SK-N-SH (cell line): ENCODE results near the gene MAPK4. TPM values are rescaled to one million over a fixed set of nuclear protein-coding genes. Genes with fewer than 3 reads are reported as not detected.
"Not testable (repeated sequence)": the region's sequence is repeated elsewhere in the genome, so short reads cannot be mapped to it uniquely, and the experiment has no call there.

ENCODE experiments used
- CTCF ChIA-PET: fragments of 300-600, 350-600 bp; formaldehyde crosslinking; extraction: SDS; loops from one replicate; lab custom pipeline; 2021; lab: Yijun Ruan, JAX
- POLR2A ChIA-PET: fragments of 350-600 bp; sonication (Branson Sonifier 250); formaldehyde crosslinking; extraction: SDS; loops from one replicate; lab custom pipeline; 2020; ENCODE audit warnings: antibody characterized with exemption, inconsistent platforms; lab: Yijun Ruan, JAX
- DNase-seq: peaks from one replicate; pipeline ENCODE4 v3.0.0; 2012
- H2AFZ ChIP-seq: fragments of 200-600 bp; sonication (generic); 2 replicates; pipeline ENCODE4 v1.8.1; 2016; ENCODE audit warnings: antibody characterized with exemption, mild to moderate bottlenecking, low read depth
- H3F3A ChIP-seq: fragments of 200-600 bp; sonication (generic); replicated peaks from 2 replicates; pipeline ENCODE3; 2016; ENCODE audit warnings: antibody characterized with exemption, mild to moderate bottlenecking; ENCODE audit not compliant: insufficient read depth
- H3K27ac ChIP-seq, 2 experiments: fragments of 200-500 bp in 1 of 2; fragments of 200-600 bp in 1 of 2; sonication (Bioruptor generic) in 1 of 2; sonication (generic), shearing (Covaris generic) in 1 of 2; 2 replicates each; pipeline versions ENCODE4 v1.5.1 to v1.6.1; 2014 to 2016; ENCODE audit warnings: low read depth in 2 of 2, inconsistent platforms in 1 of 2, low read length in 1 of 2, mild to moderate bottlenecking in 1 of 2, mixed read lengths in 1 of 2
- H3K27me3 ChIP-seq: fragments of 200-600 bp; sonication (generic), shearing (Covaris generic); 2 replicates; pipeline ENCODE4 v1.6.1; 2016; ENCODE audit warnings: mixed run types; ENCODE audit not compliant: insufficient read depth
- H3K36me3 ChIP-seq, 2 experiments: fragments of 200-500 bp in 1 of 2; fragments of 200-600 bp in 1 of 2; sonication (Bioruptor generic) in 1 of 2; sonication (generic) in 1 of 2; replicated peaks in 1 of 2; 2 replicates each; pipeline versions ENCODE3 to v1.5.1; 2014 to 2016; ENCODE audit warnings: low read length in 1 of 2, mild to moderate bottlenecking in 1 of 2; ENCODE audit not compliant: insufficient read depth in 2 of 2, control insufficient read depth in 1 of 2
- H3K4me1 ChIP-seq, 2 experiments: fragments of 200-500 bp in 1 of 2; fragments of 200-600 bp in 1 of 2; sonication (Bioruptor generic) in 1 of 2; sonication (generic), shearing (Covaris generic) in 1 of 2; 2 replicates each; pipeline versions ENCODE4 v1.5.1 to v1.6.1; 2014 to 2016; ENCODE audit warnings: low read depth in 1 of 2, low read length in 1 of 2, mixed run types in 1 of 2; ENCODE audit not compliant: insufficient read depth in 2 of 2, control insufficient read depth in 1 of 2
- H3K4me2 ChIP-seq: fragments of 200-600 bp; sonication (generic), shearing (Covaris generic); 2 replicates; pipeline ENCODE4 v1.6.1; 2017; ENCODE audit warnings: mixed run types
- H3K4me3 ChIP-seq, 2 experiments: fragments of 200-500 bp in 1 of 2; fragments of 200-600 bp in 1 of 2; sonication (Bioruptor generic) in 1 of 2; sonication (generic), shearing (Covaris generic) in 1 of 2; 2 replicates each; pipeline versions ENCODE4 v1.5.1 to v1.8.1; 2014 to 2016; ENCODE audit warnings: low read depth in 2 of 2, inconsistent platforms in 1 of 2, low read length in 1 of 2, mild to moderate bottlenecking in 1 of 2, mixed read lengths in 1 of 2, moderate library complexity in 1 of 2
- H3K79me2 ChIP-seq: fragments of 200-600 bp; sonication (generic); 2 replicates; pipeline ENCODE4 v1.8.1; 2017; ENCODE audit warnings: mild to moderate bottlenecking; ENCODE audit not compliant: insufficient read depth
- H3K9ac ChIP-seq: fragments of 200-600 bp; sonication (generic); 2 replicates; pipeline ENCODE4 v1.6.1; 2017; ENCODE audit warnings: mixed run types
- H3K9me2 ChIP-seq: fragments of 200-600 bp; sonication (generic); 2 replicates; pipeline ENCODE4 v1.6.1; 2017; ENCODE audit warnings: mixed run types
- H3K9me3 ChIP-seq: fragments of 200-600 bp; sonication (generic); 2 replicates; pipeline ENCODE4 v1.6.1; 2017; ENCODE audit warnings: mixed run types, mild to moderate bottlenecking, moderate library complexity
- H4K20me1 ChIP-seq: fragments of 200-600 bp; sonication (generic); 2 replicates; pipeline ENCODE4 v1.6.1; 2017; ENCODE audit warnings: mild to moderate bottlenecking, mixed run types; ENCODE audit not compliant: insufficient read depth
- CTCF ChIP-seq: fragments of 200-600 bp; sonication (generic); IDR thresholded peaks from 2 replicates; pipeline ENCODE4 v1.6.1; 2017; ENCODE audit warnings: antibody characterized with exemption, mild to moderate bottlenecking, moderate library complexity
- ELF1 ChIP-seq: IDR thresholded peaks from 2 replicates; pipeline ENCODE4 v1.4.0; 2012
- EP300 ChIP-seq, 2 experiments: IDR thresholded peaks; 2 replicates each; pipeline versions ENCODE4 v1.4.0 to v1.6.1; 2012; ENCODE audit warnings: borderline replicate concordance in 1 of 2, low read depth in 1 of 2, low read length in 1 of 2
- EZH2phosphoT487 ChIP-seq: fragments of 200-600 bp; sonication (generic); IDR thresholded peaks from 2 replicates; pipeline ENCODE4 v1.6.1; 2017; ENCODE audit warnings: low read depth, mixed run types, mild to moderate bottlenecking, antibody characterized with exemption, moderate library complexity, borderline replicate concordance
- JUND ChIP-seq: IDR thresholded peaks from 2 replicates; pipeline ENCODE4 v1.4.0; 2012
- MEF2A ChIP-seq: IDR thresholded peaks from 2 replicates; pipeline ENCODE4 v1.4.0; 2012; ENCODE audit warnings: low read depth, borderline replicate concordance
- NRF1 ChIP-seq: IDR thresholded peaks from 2 replicates; pipeline ENCODE4 v1.6.1; 2012; ENCODE audit warnings: low read depth, mild to moderate bottlenecking, low read length
- POLR2AphosphoS5 ChIP-seq: IDR thresholded peaks from 2 replicates; pipeline ENCODE4 v1.6.1; 2012; ENCODE audit warnings: low read depth, low read length
- RXRA ChIP-seq: IDR thresholded peaks from 2 replicates; pipeline ENCODE4 v1.4.0; 2012; ENCODE audit warnings: low read depth, mild to moderate bottlenecking, borderline replicate concordance
- SIN3A ChIP-seq: IDR thresholded peaks from 2 replicates; pipeline ENCODE4 v1.6.1; 2012; ENCODE audit warnings: low read depth, mild to moderate bottlenecking, low read length, moderate library complexity, borderline replicate concordance
- SMC3 ChIP-seq: IDR thresholded peaks from 2 replicates; pipeline ENCODE4 v1.6.1; 2012; ENCODE audit warnings: low read depth, low read length, improper control_type of control experiment
- TCF12 ChIP-seq: IDR thresholded peaks from 2 replicates; pipeline ENCODE4 v1.4.0; 2012
- WGBS: methylation state at CpG from one replicate; pipeline ENCODE4 v1.1.6; 2017; ENCODE audit warnings: low lambda C conversion rate; 5-methylcytosine and 5-hydroxymethylcytosine counted together
- polyA plus RNA-seq, 3 experiments: library from polyadenylated mRNA; depleted of rRNA; stranded (reverse); fragments of >200 nt; gene quantifications; 2 replicates each; pipeline ENCODE4 v1.2.3, GENCODE V29; 2012
- TF ChIP-seq, protein P1 (sequence below): IDR thresholded peaks from 2 replicates; pipeline ENCODE4 v1.4.0; 2012; ENCODE audit warnings: low read depth, borderline replicate concordance

Gene MAPK4
- polyA plus RNA-seq, 1 of the 3 experiments (the other 2 are of a cell fraction), result 0.02 TPM

- 17% methylated on average over 2 of the region's 2 CpGs for WGBS
- H2AFZ ChIP-seq, CTCF ChIA-PET, POLR2A ChIA-PET, DNase-seq, H3K4me1 ChIP-seq, H3K36me3 ChIP-seq, H3K79me2 ChIP-seq, H3K4me3 ChIP-seq, H3K27me3 ChIP-seq, H3K4me2 ChIP-seq, H3K27ac ChIP-seq, H3F3A ChIP-seq, H4K20me1 ChIP-seq, H3K9me3 ChIP-seq, H3K9ac ChIP-seq, H3K9me2 ChIP-seq: not testable (repeated sequence)
Observed at GRCh38 chr18:50533822-50534221, 26.1 kb upstream of the MAPK4 start.

DNA sequence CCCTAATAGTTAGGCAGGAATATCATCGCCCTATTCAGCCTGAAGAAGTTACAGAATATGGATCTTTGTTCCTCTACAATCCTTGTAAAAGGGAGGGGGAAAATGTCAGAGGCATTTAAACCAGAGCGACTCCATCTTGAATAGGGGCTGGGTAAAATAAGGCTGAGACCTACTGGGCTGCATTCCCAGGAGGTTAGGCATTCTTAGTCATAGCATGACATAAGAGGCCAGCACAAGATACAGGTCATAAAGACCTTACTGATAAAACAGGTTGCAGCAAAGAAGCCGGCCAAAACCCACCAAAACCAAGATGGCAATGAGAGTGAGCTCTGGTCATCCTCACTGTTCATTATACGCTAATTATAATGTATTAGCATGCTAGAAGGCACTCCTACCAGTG, 15.4 kb upstream of the MAPK4 start:
- H3K36me3 ChIP-seq, H3K4me2 ChIP-seq, DNase-seq, H3K79me2 ChIP-seq, H3K4me1 ChIP-seq, H3K9me2 ChIP-seq, H3K27me3 ChIP-seq, H2AFZ ChIP-seq, H3K9ac ChIP-seq, H3F3A ChIP-seq, CTCF ChIA-PET, H3K4me3 ChIP-seq, H3K27ac ChIP-seq, POLR2A ChIA-PET, H4K20me1 ChIP-seq, H3K9me3 ChIP-seq: not testable (repeated sequence)
- 22% methylated on average over 4 of the region's 4 CpGs for WGBS

DNA sequence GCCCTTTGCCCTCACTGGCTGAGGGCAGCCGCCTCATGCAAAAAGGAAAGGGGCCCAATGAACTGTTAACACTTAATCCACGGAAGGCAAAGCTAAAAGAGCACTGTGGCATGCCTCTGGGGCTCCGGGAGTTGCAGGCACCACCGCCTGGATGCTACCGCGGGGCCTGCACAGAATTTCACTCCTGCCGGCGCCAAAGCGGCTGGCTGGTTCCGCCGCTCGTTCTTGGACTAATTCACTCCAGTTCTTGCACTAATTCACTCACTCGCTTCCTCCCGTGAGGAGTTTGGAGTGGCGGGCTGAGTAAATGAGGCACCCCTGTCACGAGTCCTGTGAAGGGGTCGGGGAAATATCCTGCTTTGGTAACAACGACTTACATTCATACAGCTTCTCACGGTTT, 14.0 kb upstream of the MAPK4 start:
- Histone ChIP-seq H2AFZ (no peak overlapping the region), H3K27me3 (no peaks in the 10 kb centered on the region), H3K9me2 (no peaks in the 10 kb centered on the region), H3K4me1 (no peaks in the 10 kb centered on the region), H3K36me3 (no peaks in the 10 kb centered on the region), H3K4me2 (no peak overlapping the region), H3K4me3 (no peak overlapping the region), H4K20me1 (no peaks in the 10 kb centered on the region), H3K9ac (no peak overlapping the region), H3F3A (no peaks in the 10 kb centered on the region), H3K27ac (no peak overlapping the region), H3K9me3 (no peaks in the 10 kb centered on the region), H3K79me2 (no peaks in the 10 kb centered on the region)
- TF ChIP-seq ELF1, result no peak
- DNase-seq, result no peak
- POLR2A ChIA-PET, result no interaction called here
- CTCF ChIA-PET, result interaction anchor here (1.1 kb wide), 1 partner anchor 12 kb away, joined by 3 read pairs; no protein-coding TSS in a partner anchor
- WGBS, result 37% methylated on average over 10 of the region's 19 CpGs

DNA sequence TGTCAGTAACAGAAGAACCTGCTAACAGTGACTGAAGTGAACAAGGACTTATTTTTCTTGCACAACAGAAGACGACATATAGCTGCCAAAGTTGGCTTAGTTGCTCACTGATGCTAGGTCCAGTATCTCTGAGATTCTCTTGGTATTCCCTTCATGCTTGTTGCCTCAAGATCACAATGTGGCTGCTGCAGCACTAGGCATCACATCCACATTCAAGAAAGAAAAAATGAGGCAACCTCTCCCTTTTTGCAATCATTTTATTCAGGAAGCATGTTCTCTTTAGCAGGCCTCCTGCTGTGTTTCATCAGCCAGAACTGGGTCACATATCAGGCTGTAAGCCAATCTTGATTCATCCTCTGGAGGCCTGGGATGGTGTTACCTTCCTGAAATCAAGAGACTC, 11.7 kb upstream of the MAPK4 start:
- 5% methylated on average over 1 of the region's 1 CpG for whole genome bisulfite sequencing
- ChIA-PET CTCF (no interaction called here), POLR2A (no interaction called here)
- Histone ChIP-seq H3K9ac (no peak overlapping the region), H3K4me3 (no peak overlapping the region), H3K36me3 (no peaks in the 10 kb centered on the region), H3F3A (no peaks in the 10 kb centered on the region), H3K9me3 (no peaks in the 10 kb centered on the region), H2AFZ (no peak overlapping the region), H3K27me3 (no peaks in the 10 kb centered on the region), H4K20me1 (no peaks in the 10 kb centered on the region), H3K27ac (no peak overlapping the region), H3K4me2 (no peak overlapping the region), H3K4me1 (no peaks in the 10 kb centered on the region), H3K79me2 (no peaks in the 10 kb centered on the region), H3K9me2 (no peaks in the 10 kb centered on the region)
- DNase-seq, result no peak
- TF ChIP-seq, protein P1, sequence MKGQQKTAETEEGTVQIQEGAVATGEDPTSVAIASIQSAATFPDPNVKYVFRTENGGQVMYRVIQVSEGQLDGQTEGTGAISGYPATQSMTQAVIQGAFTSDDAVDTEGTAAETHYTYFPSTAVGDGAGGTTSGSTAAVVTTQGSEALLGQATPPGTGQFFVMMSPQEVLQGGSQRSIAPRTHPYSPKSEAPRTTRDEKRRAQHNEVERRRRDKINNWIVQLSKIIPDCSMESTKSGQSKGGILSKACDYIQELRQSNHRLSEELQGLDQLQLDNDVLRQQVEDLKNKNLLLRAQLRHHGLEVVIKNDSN, result no peak
- TF ChIP-seq EZH2phosphoT487 (no peak), EP300 (IDR thresholded peaks at IDR 0.05; ENCODE audit: borderline replicate concordance in 1 of 2, low read depth in 1 of 2, low read length in 1 of 2) (no peak), SMC3 (no peak), CTCF (no peak), NRF1 (no peak), TCF12 (no peak), ELF1 (no peak), SIN3A (no peak), MEF2A (no peak), JUND (no peak), RXRA (no peak), POLR2AphosphoS5 (no peak)
